ENCODE data around the gene SNIP1. TPM values are rescaled to one million over a fixed set of nuclear protein-coding genes. Genes with fewer than 3 reads are reported as not detected.

Gene SNIP1
- total and polyA plus RNA-seq, 10 of the 15 experiments (the other 5 are each of a cell fraction or from before 2014, with no cell fraction given) = 2.7 to 22.4 (median 10.1) TPM

DNA sequence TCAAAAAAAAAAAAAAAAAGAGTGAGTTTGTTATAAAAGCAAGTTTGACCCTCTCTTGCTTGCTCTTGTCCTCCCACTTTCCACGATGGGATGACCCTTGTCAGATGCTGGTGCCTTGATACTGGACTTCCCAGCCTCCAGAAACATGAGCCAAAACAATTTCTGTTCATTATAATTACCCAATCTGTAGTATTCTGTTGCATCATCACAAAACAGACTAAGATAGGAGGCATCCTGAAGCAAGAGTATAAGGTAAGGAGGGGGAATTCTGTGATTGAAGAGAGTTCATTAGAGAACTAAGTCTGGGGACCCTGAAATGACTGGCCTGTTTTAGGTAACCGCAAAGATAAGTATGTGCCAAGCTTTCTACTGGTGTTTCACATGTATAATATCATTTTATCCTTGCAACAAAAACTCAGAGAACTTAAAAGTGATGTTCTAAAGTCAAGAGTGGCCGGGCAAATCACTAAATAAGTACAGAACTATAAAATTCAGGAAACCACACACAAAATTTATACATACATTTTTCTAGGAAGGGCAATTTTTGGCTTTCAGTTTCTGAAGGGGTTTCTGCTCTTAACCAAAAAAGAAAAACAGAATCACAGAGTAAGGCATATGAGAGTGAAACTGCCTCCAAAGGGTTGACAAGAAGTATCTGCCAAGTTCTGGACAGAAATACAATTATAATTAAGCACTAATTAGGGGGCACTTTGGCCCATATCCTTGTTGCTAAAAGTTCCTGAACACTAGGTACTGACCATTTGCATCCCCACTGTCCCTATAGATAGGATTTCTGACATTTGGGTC, 16.6 kb upstream of the SNIP1 start:
- CTCF ChIA-PET = no interaction called here
- RAD21 ChIA-PET (ENCODE audit: unreplicated experiment) = no interaction called here
- Histone ChIP-seq H3K4me3 (no peak overlapping the region), H4K20me1 (ENCODE audit: control insufficient read depth, insufficient read depth) (no peaks in the 10 kb centered on the region; the same call in 1 of the 2 replicates), H3K27ac (ENCODE audit: control insufficient read depth, insufficient read depth) (no peak overlapping the region), H3K79me2 (ENCODE audit: control insufficient read depth, insufficient read depth, low read length) (no peaks in the 10 kb centered on the region), H3K9ac (ENCODE audit: control insufficient read depth, insufficient read depth, low read length) (no peak overlapping the region), H3K36me3 (ENCODE audit: control insufficient read depth in 2 of 2, insufficient read depth in 2 of 2, low read length in 1 of 2) (peaks cover 32 to 60% of the 10 kb centered on the region in 2 experiments), H3K4me1 (ENCODE audit: control insufficient read depth, insufficient read depth, low read length) (no peaks in the 10 kb centered on the region), H3K9me3 (replicated peaks; ENCODE audit: control insufficient read depth, insufficient read depth, low read length) (no peaks in the 10 kb centered on the region), H3K27me3 (replicated peaks in 1 of 2; ENCODE audit: control insufficient read depth in 2 of 2, insufficient read depth in 2 of 2, low read length in 1 of 2) (no peaks in the 10 kb centered on the region), H3K4me2 (ENCODE audit: control insufficient read depth, insufficient read depth) (no peak overlapping the region), H2AFZ (ENCODE audit: control insufficient read depth, low read depth, low read length) (no peak overlapping the region)
- in situ Hi-C loops (cut with MboI) = no loop called here
- intact Hi-C loops (cut with micrococcal nuclease; ENCODE audit: unreplicated experiment) = no loop called here
- ATAC-seq (no peak), DNase-seq (ENCODE audit: low read depth, low spot score) (no peak), FAIRE-seq (no peak)
- POLR2A ChIA-PET = interaction anchor here (0.7 kb wide), 1 partner anchor 360 kb away, joined by 8 read pairs; no protein-coding TSS in a partner anchor
- SMC1A ChIA-PET (ENCODE audit: uncharacterized antibody, unreplicated experiment) = interaction anchor here (1.4 kb wide), 1 partner anchor 111 kb away, joined by 3 read pairs; no protein-coding TSS in a partner anchor
- BruUV-seq (replicated peaks) = no TSS peak
- 68% methylated on average over 3 of the region's 3 CpGs for WGBS (ENCODE audit: insufficient coverage, insufficient replicate concordance, low lambda C conversion rate, missing lambda C conversion rate)
- TF ChIP-seq CHD2 (IDR thresholded peaks at IDR 0.05; ENCODE audit: borderline replicate concordance, low read depth, low read length) (no peak), CHD4 (IDR thresholded peaks at IDR 0.05) (no peak), SPI1 (IDR thresholded peaks at IDR 0.05; ENCODE audit: borderline replicate concordance, insufficient read depth, low read depth, low read length) (no peak), GABPA (IDR thresholded peaks at IDR 0.05; ENCODE audit: low read depth) (no peak), STAT1 (conservative IDR thresholded peaks at IDR 0.05) (no peak), MTA3 (IDR thresholded peaks at IDR 0.05; ENCODE audit: borderline replicate concordance, low read length) (no peak), CREB1 (IDR thresholded peaks at IDR 0.05; ENCODE audit: low read depth) (no peak), CEBPB (IDR thresholded peaks at IDR 0.05; ENCODE audit: borderline replicate concordance in 1 of 2, low read depth in 2 of 2, low read length in 2 of 2) (no peak)
- TF ChIP-seq, protein P1, sequence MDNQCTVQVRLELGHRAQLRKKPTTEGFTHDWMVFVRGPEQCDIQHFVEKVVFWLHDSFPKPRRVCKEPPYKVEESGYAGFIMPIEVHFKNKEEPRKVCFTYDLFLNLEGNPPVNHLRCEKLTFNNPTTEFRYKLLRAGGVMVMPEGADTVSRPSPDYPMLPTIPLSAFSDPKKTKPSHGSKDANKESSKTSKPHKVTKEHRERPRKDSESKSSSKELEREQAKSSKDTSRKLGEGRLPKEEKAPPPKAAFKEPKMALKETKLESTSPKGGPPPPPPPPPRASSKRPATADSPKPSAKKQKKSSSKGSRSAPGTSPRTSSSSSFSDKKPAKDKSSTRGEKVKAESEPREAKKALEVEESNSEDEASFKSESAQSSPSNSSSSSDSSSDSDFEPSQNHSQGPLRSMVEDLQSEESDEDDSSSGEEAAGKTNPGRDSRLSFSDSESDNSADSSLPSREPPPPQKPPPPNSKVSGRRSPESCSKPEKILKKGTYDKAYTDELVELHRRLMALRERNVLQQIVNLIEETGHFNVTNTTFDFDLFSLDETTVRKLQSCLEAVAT (IDR thresholded peaks at IDR 0.05) = no peak
- TF ChIP-seq, protein P2, sequence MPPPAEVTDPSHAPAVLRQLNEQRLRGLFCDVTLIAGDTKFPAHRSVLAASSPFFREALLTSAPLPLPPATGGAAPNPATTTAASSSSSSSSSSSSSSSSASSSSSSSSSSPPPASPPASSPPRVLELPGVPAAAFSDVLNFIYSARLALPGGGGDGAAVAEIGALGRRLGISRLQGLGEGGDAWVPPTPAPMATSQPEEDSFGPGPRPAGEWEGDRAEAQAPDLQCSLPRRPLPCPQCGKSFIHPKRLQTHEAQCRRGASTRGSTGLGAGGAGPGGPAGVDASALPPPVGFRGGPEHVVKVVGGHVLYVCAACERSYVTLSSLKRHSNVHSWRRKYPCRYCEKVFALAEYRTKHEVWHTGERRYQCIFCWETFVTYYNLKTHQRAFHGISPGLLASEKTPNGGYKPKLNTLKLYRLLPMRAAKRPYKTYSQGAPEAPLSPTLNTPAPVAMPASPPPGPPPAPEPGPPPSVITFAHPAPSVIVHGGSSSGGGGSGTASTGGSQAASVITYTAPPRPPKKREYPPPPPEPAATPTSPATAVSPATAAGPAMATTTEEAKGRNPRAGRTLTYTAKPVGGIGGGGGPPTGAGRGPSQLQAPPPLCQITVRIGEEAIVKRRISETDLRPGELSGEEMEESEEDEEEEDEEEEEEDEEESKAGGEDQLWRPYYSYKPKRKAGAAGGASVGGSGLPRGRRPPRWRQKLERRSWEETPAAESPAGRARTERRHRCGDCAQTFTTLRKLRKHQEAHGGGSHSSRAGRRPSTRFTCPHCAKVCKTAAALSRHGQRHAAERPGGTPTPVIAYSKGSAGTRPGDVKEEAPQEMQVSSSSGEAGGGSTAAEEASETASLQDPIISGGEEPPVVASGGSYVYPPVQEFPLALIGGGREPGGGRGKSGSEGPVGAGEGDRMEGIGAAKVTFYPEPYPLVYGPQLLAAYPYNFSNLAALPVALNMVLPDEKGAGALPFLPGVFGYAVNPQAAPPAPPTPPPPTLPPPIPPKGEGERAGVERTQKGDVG (CRISPR knock-in tag; IDR thresholded peaks at IDR 0.05) = no peak
